ENCODE results near the gene IFI27L1. TPM values are rescaled to one million over a fixed set of nuclear protein-coding genes. Genes with fewer than 3 reads are reported as not detected.

The IFI27L1 gene
- total and polyA plus RNA-seq, 3 donors from 2014 or later: 174 to 219 (median 209) TPM

DNA sequence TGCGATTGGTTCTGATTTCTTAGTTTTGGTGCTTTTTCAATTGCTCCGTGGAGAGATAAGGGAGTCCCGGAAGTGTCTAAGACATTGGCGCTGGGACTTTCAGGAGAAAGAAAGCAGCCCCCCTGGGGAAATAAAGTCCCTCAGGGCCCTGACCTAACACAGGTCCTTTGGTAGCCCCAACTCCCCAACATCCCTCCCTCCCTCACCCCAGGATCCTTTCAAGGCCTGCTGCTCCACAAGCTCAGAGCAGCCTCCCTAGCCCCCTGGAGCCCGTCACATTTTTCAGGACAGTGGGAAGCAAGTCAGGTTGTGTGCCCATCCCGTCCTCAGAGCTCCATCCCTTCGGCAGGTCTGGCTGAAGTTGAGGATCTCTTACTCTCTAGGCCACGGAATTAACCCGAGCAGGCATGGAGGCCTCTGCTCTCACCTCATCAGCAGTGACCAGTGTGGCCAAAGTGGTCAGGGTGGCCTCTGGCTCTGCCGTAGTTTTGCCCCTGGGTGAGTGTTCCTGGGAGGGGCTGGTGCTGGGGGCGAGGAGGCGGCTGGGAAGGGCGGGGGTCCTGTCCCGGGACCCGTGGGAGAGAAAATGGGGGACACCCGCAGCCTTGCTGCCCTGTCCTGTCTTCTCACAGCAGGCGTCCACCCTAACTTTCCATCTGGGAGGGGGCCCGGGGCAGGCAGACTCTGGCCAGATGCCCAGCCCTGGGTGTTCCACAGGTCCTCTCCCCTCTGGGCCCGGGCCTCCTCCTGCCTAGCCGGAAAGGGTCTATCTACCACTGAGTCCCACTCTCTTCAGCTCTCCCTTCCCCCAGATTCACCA is 30.4 kb downstream of the IFI27L1 start:
- TF ChIP-seq POLR2A (IDR thresholded peaks at IDR 0.05) (no peak), CTCF (IDR thresholded peaks at IDR 0.05) (no peak)
- H3K36me3 ChIP-seq (ENCODE audit: low read depth, missing control alignments): no peaks in the 10 kb centered on the region
- intact Hi-C loops (cut with DNase I; ENCODE audit: low total_unique reads): no loop called here
- no peaks in the 10 kb centered on the region for H3K9me3 ChIP-seq
- WGBS, 2 donors: 79 to 87% methylated on average over 18 to 20 of the region's 20 CpGs
- peaks cover 43% of the 10 kb centered on the region for H3K4me1 ChIP-seq
- peak overlapping the region; percentile 22 to 57 for H3K4me3 ChIP-seq
- H3K27me3 ChIP-seq: no peaks in the 10 kb centered on the region
- DNase-seq: peak; percentile 21
- peak overlapping the region; percentile 86 to 91 for H3K27ac ChIP-seq

- Histone ChIP-seq H3K27me3 (no peaks in the 10 kb centered on the region), H3K4me1 (peaks cover 43% of the 10 kb centered on the region), H3K36me3 (ENCODE audit: low read depth, missing control alignments) (no peaks in the 10 kb centered on the region), H3K4me3 (peak overlapping the region in 1 of 2 donors; percentile 57), H3K9me3 (no peaks in the 10 kb centered on the region), H3K27ac (peak overlapping the region; percentile 86 to 91)
- TF ChIP-seq POLR2A (IDR thresholded peaks at IDR 0.05): no peak
- TF ChIP-seq CTCF (IDR thresholded peaks at IDR 0.05): no peak
- intact Hi-C loops (cut with DNase I; ENCODE audit: low total_unique reads): no loop called here
- DNase-seq: peak; percentile 18
- WGBS, 2 donors: 81 to 90% methylated on average over 6 of the region's 6 CpGs
Observed at GRCh38 chr14:94112513-94113063, 31.5 kb downstream of the IFI27L1 start.

GRCh38 chr14:94113073-94113472 is 32.0 kb downstream of the IFI27L1 start:
- no peaks in the 10 kb centered on the region for H3K9me3 ChIP-seq
- TF ChIP-seq POLR2A (IDR thresholded peaks at IDR 0.05) (no peak), CTCF (IDR thresholded peaks at IDR 0.05) (no peak)
- H3K4me1 ChIP-seq: peaks cover 43% of the 10 kb centered on the region
- no peak overlapping the region for H3K4me3 ChIP-seq
- intact Hi-C loops (cut with DNase I; ENCODE audit: low total_unique reads): no loop called here
- DNase-seq: peak; percentile 12
- WGBS, 2 donors: 61 to 77% methylated on average over 7 of the region's 7 CpGs
- H3K27me3 ChIP-seq: no peaks in the 10 kb centered on the region
- no peaks in the 10 kb centered on the region for H3K36me3 ChIP-seq (ENCODE audit: low read depth, missing control alignments)
- H3K27ac ChIP-seq: peak overlapping the region in 1 of 2 donors; percentile 86

- TF ChIP-seq POLR2A (IDR thresholded peaks at IDR 0.05): no peak
- TF ChIP-seq CTCF (IDR thresholded peaks at IDR 0.05): no peak
- WGBS, 2 donors: 50 to 51% methylated on average over 6 of the region's 6 CpGs
- H3K4me1 ChIP-seq: peaks cover 43% of the 10 kb centered on the region
- intact Hi-C loops (cut with DNase I; ENCODE audit: low total_unique reads): no loop called here
- peak; percentile 69 for DNase-seq
- H3K36me3 ChIP-seq (ENCODE audit: low read depth, missing control alignments): no peaks in the 10 kb centered on the region
- H3K27me3 ChIP-seq: no peaks in the 10 kb centered on the region
- no peak overlapping the region for H3K4me3 ChIP-seq
- H3K9me3 ChIP-seq: no peaks in the 10 kb centered on the region
- peak overlapping the region in 1 of 2 donors; percentile 86 for H3K27ac ChIP-seq
Observed at GRCh38 chr14:94113490-94113889, 32.4 kb downstream of the IFI27L1 start.
